HepG2 (cell line): ENCODE results near the gene BRD2. TPM values are rescaled to one million over a fixed set of nuclear protein-coding genes. Genes with fewer than 3 reads are reported as not detected.
A peak's percentile ranks its signal among the peaks of the same experiment; 100 is the strongest.

Experiments
- DMAP1 ChIP-seq: IDR thresholded peaks from 2 replicates; pipeline ENCODE4 v1.6.1; 2016
- GFI1 ChIP-seq: sonication (generic); formaldehyde crosslinking; IDR thresholded peaks from 2 replicates; pipeline ENCODE4 v1.5.0; 2020; ENCODE audit warnings: missing genetic modification reagents, mild to moderate bottlenecking, borderline replicate concordance
- HIC2 ChIP-seq: sonication (generic); formaldehyde crosslinking; IDR thresholded peaks from 2 replicates; pipeline ENCODE4 v1.9.0; 2022; ENCODE audit warnings: low read depth, missing genetic modification reagents
- HIVEP1 ChIP-seq: sonication (generic); formaldehyde crosslinking; IDR thresholded peaks from 2 replicates; pipeline ENCODE4 v1.4.0; 2020; ENCODE audit warnings: mild to moderate bottlenecking, missing genetic modification reagents
- HNF4G ChIP-seq, 2 experiments: sonication (generic) in 1 of 2; formaldehyde crosslinking in 1 of 2; IDR thresholded peaks; 2 replicates each; pipeline versions ENCODE4 v1.4.0 to v1.6.1; 2011 to 2020; ENCODE audit warnings: borderline replicate concordance in 2 of 2, low read depth in 2 of 2, mild to moderate bottlenecking in 2 of 2, low read length in 1 of 2, missing genetic modification reagents in 1 of 2, moderate library complexity in 1 of 2
- MLXIP ChIP-seq: sonication (generic); formaldehyde crosslinking; IDR thresholded peaks from 2 replicates; pipeline ENCODE4 v1.9.0; 2021; ENCODE audit warnings: missing genetic modification reagents, borderline replicate concordance
- NCOR1 ChIP-seq: fragments of 200-600 bp; sonication (generic); IDR thresholded peaks from 2 replicates; pipeline ENCODE4 v1.7.0; 2017; ENCODE audit warnings: antibody characterized with exemption, low read length, borderline replicate concordance
- POLR2AphosphoS2 ChIP-seq: IDR thresholded peaks from 2 replicates; pipeline ENCODE4 v1.6.1; 2011; ENCODE audit warnings: low read depth, low read length, improper control_type of control experiment
- REL ChIP-seq: sonication (generic); formaldehyde crosslinking; conservative IDR thresholded peaks from 2 replicates; pipeline ENCODE4 v1.8.0; 2022; ENCODE audit warnings: mild to moderate bottlenecking, missing genetic modification reagents, moderate library complexity
- SMAD9 ChIP-seq: sonication (generic); formaldehyde crosslinking; IDR thresholded peaks from 2 replicates; pipeline ENCODE4 v1.5.1; 2020; ENCODE audit warnings: mild to moderate bottlenecking, missing genetic modification reagents
- SPEN ChIP-seq: sonication (generic); formaldehyde crosslinking; IDR thresholded peaks from 2 replicates; pipeline ENCODE4 v1.5.1; 2020; ENCODE audit warnings: low read depth, mild to moderate bottlenecking, missing genetic modification reagents
- TARDBP ChIP-seq: sonication (generic); formaldehyde crosslinking; IDR thresholded peaks from 2 replicates; pipeline ENCODE4 v1.8.0; 2022; ENCODE audit warnings: mild to moderate bottlenecking, missing genetic modification reagents
- YEATS4 ChIP-seq: sonication (generic); formaldehyde crosslinking; IDR thresholded peaks from 2 replicates; pipeline ENCODE4 v1.4.0; 2020; ENCODE audit warnings: missing genetic modification reagents, borderline replicate concordance
- ZBTB42 ChIP-seq: sonication (generic); formaldehyde crosslinking; IDR thresholded peaks from 2 replicates; pipeline ENCODE4 v1.5.0; 2020; ENCODE audit warnings: mild to moderate bottlenecking, missing genetic modification reagents
- ZFYVE20 ChIP-seq: sonication (generic); formaldehyde crosslinking; IDR thresholded peaks from 2 replicates; pipeline ENCODE4 v1.8.0; 2023; ENCODE audit warnings: low read depth, mild to moderate bottlenecking, moderate library complexity, missing genetic modification reagents, borderline replicate concordance
- ZNF136 ChIP-seq: sonication (generic); formaldehyde crosslinking; IDR thresholded peaks from 2 replicates; pipeline ENCODE4 v1.8.1; 2022; ENCODE audit warnings: low read depth, mild to moderate bottlenecking, moderate library complexity, missing genetic modification reagents
- ZNF160 ChIP-seq: sonication (generic); formaldehyde crosslinking; IDR thresholded peaks from 2 replicates; pipeline ENCODE4 v1.8.0; 2022; ENCODE audit warnings: mild to moderate bottlenecking, inconsistent platforms, missing genetic modification reagents
- ZNF251 ChIP-seq: sonication (generic); formaldehyde crosslinking; IDR thresholded peaks from 2 replicates; pipeline ENCODE4 v1.9.0; 2021; ENCODE audit warnings: mild to moderate bottlenecking, missing genetic modification reagents
- ZNF382 ChIP-seq: sonication (generic); formaldehyde crosslinking; IDR thresholded peaks from 2 replicates; pipeline ENCODE4 v1.5.0; 2020; ENCODE audit warnings: missing genetic modification reagents, mild to moderate bottlenecking, borderline replicate concordance
- ZNF841 ChIP-seq: sonication (generic); formaldehyde crosslinking; IDR thresholded peaks from 2 replicates; pipeline ENCODE4 v1.8.1; 2023; ENCODE audit warnings: missing genetic modification reagents, borderline replicate concordance
- polyA plus RNA-seq, 8 experiments: library from polyadenylated mRNA; depleted of rRNA in 3 of 8; stranded (reverse) in 7 of 8; unstranded in 1 of 8; fragments of >200 nt; fragmentation: Illumina TruSeq in 4 of 8; extraction: Trizol in 4 of 8; gene quantifications; 2 replicates each; pipeline versions ENCODE4 v1.2.1 to v1.2.3, GENCODE V29; 2011 to 2016; ENCODE audit warnings: low read depth in 4 of 8, missing spikeins in 1 of 8, mixed read lengths in 1 of 8; ENCODE audit not compliant: insufficient read depth in 1 of 8
- total RNA-seq, 5 experiments: library from RNA; depleted of rRNA; stranded (reverse); fragments of >200 nt; fragmentation: Illumina TruSeq; extraction: Trizol; gene quantifications; 2 replicates each; pipeline ENCODE4 v1.2.3, GENCODE V29; 2016; ENCODE audit warnings: low read depth in 1 of 5
- TF ChIP-seq, protein P1 (sequence below): sonication (generic); formaldehyde crosslinking; IDR thresholded peaks from 2 replicates; pipeline ENCODE4 v1.5.1; 2020; ENCODE audit warnings: mild to moderate bottlenecking, missing genetic modification reagents

The BRD2 gene
- total and polyA plus RNA-seq, 2 of the 13 experiments (the other 11 are each of a cell fraction or from before 2014, with no cell fraction given): 143 to 202 TPM

DNA sequence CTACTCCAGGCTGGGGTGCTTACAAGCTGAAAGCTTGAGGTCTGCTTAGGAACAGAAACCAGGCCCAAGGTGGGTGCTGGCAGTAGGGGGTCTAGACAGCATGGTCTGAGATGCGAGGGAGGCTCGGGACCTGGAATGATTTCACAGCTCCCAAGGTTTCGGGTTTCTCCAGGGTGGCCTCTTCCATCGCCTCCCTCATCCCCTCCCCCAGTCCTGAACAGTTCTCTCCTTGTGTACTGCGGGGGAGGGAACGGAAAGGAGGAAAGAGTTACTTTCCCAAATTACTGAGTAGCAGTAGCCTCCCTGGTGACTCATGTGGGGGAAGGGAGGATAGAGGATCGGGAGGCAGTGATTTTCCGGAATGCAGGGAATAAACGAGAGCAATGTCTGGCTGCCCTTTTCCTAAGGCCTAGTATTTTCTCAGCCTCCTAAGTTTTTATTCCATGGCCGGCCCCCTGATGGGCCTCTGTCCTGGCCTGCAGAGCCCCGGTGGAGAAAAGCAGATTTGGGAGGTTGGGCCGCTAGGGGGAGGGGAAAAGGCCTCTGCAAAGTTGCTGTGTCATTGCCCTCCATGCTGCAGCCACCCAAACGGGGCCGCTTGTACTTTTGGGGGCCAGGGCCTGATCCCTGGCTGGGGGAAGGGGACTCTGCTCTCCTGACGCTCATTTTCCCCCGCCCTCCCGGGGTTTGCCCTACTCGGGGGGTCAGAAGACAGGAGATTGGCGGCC lies 1.5 kb downstream of the BRD2 start (continued):
- TF ChIP-seq, protein P1, sequence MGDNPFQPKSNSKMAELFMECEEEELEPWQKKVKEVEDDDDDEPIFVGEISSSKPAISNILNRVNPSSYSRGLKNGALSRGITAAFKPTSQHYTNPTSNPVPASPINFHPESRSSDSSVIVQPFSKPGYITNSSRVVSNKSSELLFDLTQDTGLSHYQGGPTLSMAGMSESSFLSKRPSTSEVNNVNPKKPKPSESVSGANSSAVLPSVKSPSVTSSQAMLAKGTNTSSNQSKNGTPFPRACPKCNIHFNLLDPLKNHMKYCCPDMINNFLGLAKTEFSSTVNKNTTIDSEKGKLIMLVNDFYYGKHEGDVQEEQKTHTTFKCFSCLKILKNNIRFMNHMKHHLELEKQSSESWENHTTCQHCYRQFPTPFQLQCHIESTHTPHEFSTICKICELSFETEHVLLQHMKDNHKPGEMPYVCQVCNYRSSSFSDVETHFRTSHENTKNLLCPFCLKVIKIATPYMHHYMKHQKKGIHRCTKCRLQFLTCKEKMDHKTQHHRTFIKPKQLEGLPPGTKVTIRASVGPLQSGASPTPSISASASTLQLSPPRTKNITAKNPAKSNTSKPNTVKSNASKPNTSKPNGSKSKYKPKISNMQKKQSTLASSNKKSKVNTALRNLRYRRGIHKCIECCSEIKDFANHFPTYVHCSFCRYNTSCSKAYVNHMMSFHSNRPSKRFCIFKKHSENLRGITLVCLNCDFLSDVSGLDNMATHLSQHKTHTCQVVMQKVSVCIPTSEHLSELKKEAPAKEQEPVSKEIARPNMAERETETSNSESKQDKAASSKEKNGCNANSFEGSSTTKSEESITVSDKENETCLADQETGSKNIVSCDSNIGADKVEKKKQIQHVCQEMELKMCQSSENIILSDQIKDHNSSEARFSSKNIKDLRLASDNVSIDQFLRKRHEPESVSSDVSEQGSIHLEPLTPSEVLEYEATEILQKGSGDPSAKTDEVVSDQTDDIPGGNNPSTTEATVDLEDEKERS (CRISPR knock-in tag): no peak
- TF ChIP-seq ZBTB42 (CRISPR knock-in tag) (peak; percentile 45), HNF4G (IDR thresholded peaks at IDR 0.05; ENCODE audit: borderline replicate concordance, low read depth, low read length) (peak; percentile 21; the same call in 1 of the 2 replicates), HNF4G (CRISPR knock-in tag; IDR thresholded peaks at IDR 0.05; ENCODE audit: borderline replicate concordance, low read depth) (no peak), ZNF382 (CRISPR knock-in tag) (no peak), ZFYVE20 (CRISPR knock-in tag) (0 out of 2 replicates have a peak, but pooled peaks have one; percentile 54), GFI1 (peak; percentile 83), ZNF841 (0 out of 2 replicates have a peak, but pooled peaks have one; percentile 23), DMAP1 (CRISPR knock-in tag) (no peak), POLR2AphosphoS2 (no peak), TARDBP (peak; percentile 23; the same call in 1 of the 2 replicates), REL (CRISPR knock-in tag) (0 out of 2 replicates have a peak, but pooled peaks have one; percentile 55), ZNF136 (CRISPR knock-in tag) (no peak), HIC2 (CRISPR knock-in tag) (no peak), HIVEP1 (CRISPR knock-in tag) (no peak), SPEN (CRISPR knock-in tag) (peak; percentile 10), YEATS4 (peak; percentile 10; the same call in 1 of the 2 replicates), ZNF160 (0 out of 2 replicates have a peak, but pooled peaks have one; percentile 40), NCOR1 (0 out of 2 replicates have a peak, but pooled peaks have one; percentile 31), SMAD9 (CRISPR knock-in tag) (no peak), ZNF251 (CRISPR knock-in tag) (no peak), MLXIP (0 out of 2 replicates have a peak, but pooled peaks have one; percentile 18)
